WERI-Rb-1 (cell line): Measurements from ENCODE around the gene CACNA1A.

Experiments
- DNase-seq: peaks from one replicate; pipeline ENCODE4 v3.0.0-alpha.2; 2020
- H3K27ac ChIP-seq: fragments of 250-450 bp; sonication (Bioruptor Pico); 2 replicates; pipeline ENCODE4 v1.5.1; 2020; ENCODE audit warnings: mild to moderate bottlenecking, moderate library complexity
- H3K27me3 ChIP-seq: fragments of 250-450 bp; sonication (Bioruptor Pico); 2 replicates; pipeline ENCODE4 v1.5.1; 2021; ENCODE audit warnings: mild to moderate bottlenecking, low read depth, moderate library complexity; ENCODE audit not compliant: insufficient read depth, severe bottlenecking
- H3K36me3 ChIP-seq: fragments of 250-450 bp; sonication (Bioruptor Pico); 2 replicates; pipeline ENCODE4 v1.5.1; 2020; ENCODE audit warnings: mild to moderate bottlenecking, moderate library complexity
- H3K4me3 ChIP-seq: 2 replicates; pipeline ENCODE4 v1.5.1; 2011; ENCODE audit warnings: low read depth, mild to moderate bottlenecking, control low read depth, low read length
- H3K9me3 ChIP-seq: fragments of 250-450 bp; sonication (Bioruptor Pico); 2 replicates; pipeline ENCODE4 v1.5.1; 2021; ENCODE audit warnings: mild to moderate bottlenecking, moderate library complexity; ENCODE audit not compliant: severe bottlenecking
- TF ChIP-seq, protein P1 (sequence below): IDR thresholded peaks from 2 replicates; pipeline ENCODE4 v1.5.1; 2011; ENCODE audit warnings: low read depth, mild to moderate bottlenecking, control low read depth, inconsistent platforms, low read length

Gene CACNA1A

GRCh38 chr19:13505164-13505695 is 1.0 kb downstream of the CACNA1A start:
- TF ChIP-seq, protein P1, sequence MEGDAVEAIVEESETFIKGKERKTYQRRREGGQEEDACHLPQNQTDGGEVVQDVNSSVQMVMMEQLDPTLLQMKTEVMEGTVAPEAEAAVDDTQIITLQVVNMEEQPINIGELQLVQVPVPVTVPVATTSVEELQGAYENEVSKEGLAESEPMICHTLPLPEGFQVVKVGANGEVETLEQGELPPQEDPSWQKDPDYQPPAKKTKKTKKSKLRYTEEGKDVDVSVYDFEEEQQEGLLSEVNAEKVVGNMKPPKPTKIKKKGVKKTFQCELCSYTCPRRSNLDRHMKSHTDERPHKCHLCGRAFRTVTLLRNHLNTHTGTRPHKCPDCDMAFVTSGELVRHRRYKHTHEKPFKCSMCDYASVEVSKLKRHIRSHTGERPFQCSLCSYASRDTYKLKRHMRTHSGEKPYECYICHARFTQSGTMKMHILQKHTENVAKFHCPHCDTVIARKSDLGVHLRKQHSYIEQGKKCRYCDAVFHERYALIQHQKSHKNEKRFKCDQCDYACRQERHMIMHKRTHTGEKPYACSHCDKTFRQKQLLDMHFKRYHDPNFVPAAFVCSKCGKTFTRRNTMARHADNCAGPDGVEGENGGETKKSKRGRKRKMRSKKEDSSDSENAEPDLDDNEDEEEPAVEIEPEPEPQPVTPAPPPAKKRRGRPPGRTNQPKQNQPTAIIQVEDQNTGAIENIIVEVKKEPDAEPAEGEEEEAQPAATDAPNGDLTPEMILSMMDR: no peak
- Histone ChIP-seq H3K9me3 (no peaks in the 10 kb centered on the region), H3K27me3 (peaks cover 73% of the 10 kb centered on the region), H3K36me3 (no peaks in the 10 kb centered on the region), H3K27ac (no peak overlapping the region), H3K4me3 (no peak overlapping the region)
- no peak for DNase-seq

DNA sequence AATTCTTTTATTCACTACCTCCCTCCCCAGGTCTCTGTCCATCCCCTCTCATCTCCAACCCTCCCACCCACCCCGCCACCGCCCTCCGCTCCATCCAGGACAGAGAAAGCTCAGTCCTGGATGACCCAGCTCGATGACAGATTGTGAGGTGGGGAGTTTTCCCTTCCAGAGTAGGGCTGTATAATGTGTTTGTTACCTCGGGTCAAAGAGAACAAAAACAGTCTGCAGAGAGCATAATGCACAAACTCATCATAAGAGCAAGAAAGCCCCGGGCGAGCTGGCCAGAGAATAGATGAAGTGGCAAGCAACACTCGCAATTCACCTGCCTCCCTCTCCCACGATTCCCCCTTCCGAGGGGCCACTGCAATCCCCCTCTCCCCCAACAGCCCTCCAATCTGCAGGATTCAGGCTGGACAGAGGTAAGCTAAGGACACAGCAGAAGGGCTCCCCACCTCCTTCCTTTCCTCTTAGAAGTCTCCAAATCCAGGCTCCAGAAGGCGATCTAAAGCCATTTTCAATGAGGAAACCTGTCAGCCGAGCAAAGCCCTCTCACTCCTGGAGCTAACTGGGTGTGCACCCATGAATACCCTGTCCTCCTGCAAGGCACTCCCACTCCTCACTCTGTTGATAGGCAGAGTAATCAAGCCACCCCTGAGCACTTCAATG is 2.6 kb downstream of the CACNA1A start:
- no peak for DNase-seq
- Histone ChIP-seq H3K27ac (no peak overlapping the region), H3K36me3 (no peaks in the 10 kb centered on the region), H3K27me3 (peaks cover 81% of the 10 kb centered on the region), H3K4me3 (no peak overlapping the region), H3K9me3 (no peaks in the 10 kb centered on the region)
- TF ChIP-seq, protein P1: no peak

- DNase-seq: no peak
- no peaks in the 10 kb centered on the region for H3K9me3 ChIP-seq
- TF ChIP-seq, protein P1: no peak
- no peak overlapping the region for H3K27ac ChIP-seq
- no peak overlapping the region for H3K4me3 ChIP-seq
- peaks cover 78% of the 10 kb centered on the region for H3K27me3 ChIP-seq
- no peaks in the 10 kb centered on the region for H3K36me3 ChIP-seq
Measured at GRCh38 chr19:13502231-13502630, 4.0 kb downstream of the CACNA1A start.

DNA sequence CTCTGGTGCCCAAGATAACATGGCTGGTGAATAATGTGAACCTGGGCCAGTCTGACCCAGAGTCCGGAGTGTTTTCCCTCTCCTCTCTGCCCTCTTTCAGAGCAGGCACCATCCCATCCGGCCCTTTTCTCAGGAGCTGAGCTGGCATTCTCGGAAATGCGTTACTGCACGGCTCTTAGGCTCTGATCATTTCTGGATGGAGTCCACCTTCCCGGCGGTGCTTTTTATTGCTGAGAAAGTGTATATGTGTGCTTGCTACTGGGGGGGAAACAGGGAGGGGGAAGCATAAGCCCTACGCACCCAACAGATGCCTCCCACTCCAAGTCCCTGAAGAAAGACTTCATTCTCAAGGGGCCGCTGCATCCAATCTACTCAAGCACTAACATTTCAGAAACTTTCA is 6.6 kb downstream of the CACNA1A start:
- no peak for DNase-seq
- Histone ChIP-seq H3K4me3 (no peak overlapping the region), H3K27ac (no peak overlapping the region), H3K27me3 (peaks cover 78% of the 10 kb centered on the region), H3K36me3 (no peaks in the 10 kb centered on the region), H3K9me3 (no peaks in the 10 kb centered on the region)
- TF ChIP-seq, protein P1: no peak

DNA sequence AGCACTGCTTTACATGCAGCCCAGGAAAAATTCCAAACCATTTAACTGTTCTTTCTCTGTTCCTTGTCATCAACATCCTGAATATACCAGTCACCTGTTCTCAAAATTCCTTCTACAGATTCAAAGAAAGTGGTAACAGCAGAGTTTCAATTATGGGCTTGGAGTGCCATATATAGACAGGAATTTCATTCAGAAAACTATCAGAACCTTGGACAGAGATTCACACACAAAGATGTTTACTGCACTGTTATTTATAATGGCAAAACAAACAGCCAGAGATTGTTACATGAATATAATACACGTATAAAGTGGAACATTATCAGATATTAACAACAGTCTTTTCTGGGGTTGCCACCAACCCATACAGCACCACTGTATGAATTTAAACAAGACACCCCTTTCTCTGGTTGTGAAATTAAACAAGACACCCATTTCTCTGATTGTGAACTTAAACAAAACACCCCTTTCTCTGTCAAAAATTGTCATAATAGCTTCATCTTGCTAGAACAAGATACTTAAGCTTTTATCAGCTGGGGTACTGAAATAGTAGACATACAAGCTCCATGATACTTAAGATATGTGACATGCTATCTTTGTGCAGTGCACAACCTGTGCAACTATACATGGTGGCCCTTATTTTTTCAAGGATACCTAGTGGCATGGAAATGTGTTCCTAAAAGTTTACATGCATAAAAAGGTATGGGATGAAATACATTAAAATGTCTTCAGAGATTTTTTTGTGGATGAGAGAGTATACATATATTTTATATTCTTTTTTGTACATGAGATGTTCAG is 12.6 kb downstream of the CACNA1A start:
- Histone ChIP-seq H3K27ac (no peak overlapping the region), H3K36me3 (no peaks in the 10 kb centered on the region), H3K4me3 (no peak overlapping the region), H3K9me3 (no peaks in the 10 kb centered on the region), H3K27me3 (peaks cover 63% of the 10 kb centered on the region)
- TF ChIP-seq, protein P1: no peak
- DNase-seq: no peak
